ENCODE data around the gene ERC2.

ERC2 gene

DNA sequence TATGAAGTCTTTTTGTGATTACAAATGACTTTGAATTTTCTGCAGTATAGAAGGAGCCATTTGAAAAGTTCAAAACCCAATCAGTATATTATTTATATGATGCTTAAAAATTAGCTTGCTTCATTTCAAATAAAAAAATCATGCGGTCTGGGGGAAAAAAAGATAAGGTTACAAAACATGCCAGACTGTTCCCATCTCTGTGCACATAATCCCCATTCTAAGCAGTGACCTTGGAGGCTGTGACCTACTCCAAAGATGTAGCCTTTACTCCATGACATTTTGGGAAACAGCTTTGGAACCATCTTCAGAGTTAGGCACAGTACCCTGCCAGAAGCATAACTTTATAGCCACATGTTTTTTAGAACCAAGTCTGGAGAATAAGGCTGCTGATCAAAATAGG, 533.5 kb downstream of the ERC2 start:
- TF ChIP-seq POLR2A (IDR thresholded peaks at IDR 0.05; ENCODE audit: extremely low read depth, insufficient read length): no peak
- TF ChIP-seq, protein P1, sequence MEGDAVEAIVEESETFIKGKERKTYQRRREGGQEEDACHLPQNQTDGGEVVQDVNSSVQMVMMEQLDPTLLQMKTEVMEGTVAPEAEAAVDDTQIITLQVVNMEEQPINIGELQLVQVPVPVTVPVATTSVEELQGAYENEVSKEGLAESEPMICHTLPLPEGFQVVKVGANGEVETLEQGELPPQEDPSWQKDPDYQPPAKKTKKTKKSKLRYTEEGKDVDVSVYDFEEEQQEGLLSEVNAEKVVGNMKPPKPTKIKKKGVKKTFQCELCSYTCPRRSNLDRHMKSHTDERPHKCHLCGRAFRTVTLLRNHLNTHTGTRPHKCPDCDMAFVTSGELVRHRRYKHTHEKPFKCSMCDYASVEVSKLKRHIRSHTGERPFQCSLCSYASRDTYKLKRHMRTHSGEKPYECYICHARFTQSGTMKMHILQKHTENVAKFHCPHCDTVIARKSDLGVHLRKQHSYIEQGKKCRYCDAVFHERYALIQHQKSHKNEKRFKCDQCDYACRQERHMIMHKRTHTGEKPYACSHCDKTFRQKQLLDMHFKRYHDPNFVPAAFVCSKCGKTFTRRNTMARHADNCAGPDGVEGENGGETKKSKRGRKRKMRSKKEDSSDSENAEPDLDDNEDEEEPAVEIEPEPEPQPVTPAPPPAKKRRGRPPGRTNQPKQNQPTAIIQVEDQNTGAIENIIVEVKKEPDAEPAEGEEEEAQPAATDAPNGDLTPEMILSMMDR (IDR thresholded peaks at IDR 0.05; ENCODE audit: low read depth, low read length): no peak
- TF ChIP-seq MAX (IDR thresholded peaks at IDR 0.05; ENCODE audit: low read depth, low read length): no peak
- no peak for TF ChIP-seq MYC (IDR thresholded peaks at IDR 0.05; ENCODE audit: low read depth, low read length)
- no peak for DNase-seq (ENCODE audit: low read depth)
- no peak overlapping the region for H3K4me3 ChIP-seq (ENCODE audit: low read depth, low read length)

- TF ChIP-seq POLR2A (IDR thresholded peaks at IDR 0.05; ENCODE audit: extremely low read depth, insufficient read length) (no peak), MYC (IDR thresholded peaks at IDR 0.05; ENCODE audit: low read depth, low read length) (no peak), MAX (IDR thresholded peaks at IDR 0.05; ENCODE audit: low read depth, low read length) (no peak)
- TF ChIP-seq, protein P1 (IDR thresholded peaks at IDR 0.05; ENCODE audit: low read depth, low read length): no peak
- H3K4me3 ChIP-seq (ENCODE audit: low read depth, low read length): no peak overlapping the region
- no peak for DNase-seq (ENCODE audit: low read depth)
Observed at GRCh38 chr3:55929154-55929869, 539.0 kb downstream of the ERC2 start.

GRCh38 chr3:55923626-55924025, 544.6 kb downstream of the ERC2 start:
- H3K4me3 ChIP-seq (ENCODE audit: low read depth, low read length): no peak overlapping the region

DNA sequence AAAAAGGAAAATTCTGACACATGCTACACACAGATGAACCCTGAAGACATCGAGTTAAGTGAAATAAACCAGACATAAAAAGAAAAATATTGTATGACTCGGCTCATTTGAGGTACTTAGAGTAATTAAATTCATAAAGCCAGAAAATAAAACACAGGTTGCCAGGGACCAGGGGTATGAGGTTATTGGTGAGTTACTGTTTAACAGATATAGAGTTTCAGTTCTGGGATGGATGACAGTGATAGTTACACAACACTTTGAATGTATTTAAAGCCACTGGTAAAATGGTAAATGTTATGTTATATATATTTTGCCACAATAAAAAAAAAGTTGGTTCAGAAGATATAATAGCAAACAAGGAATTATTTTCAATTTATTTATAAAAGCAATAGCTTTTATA, 545.1 kb downstream of the ERC2 start:
- H3K4me3 ChIP-seq (ENCODE audit: low read depth, low read length): no peak overlapping the region
- no peak for DNase-seq (ENCODE audit: low read depth)
- TF ChIP-seq MAX (IDR thresholded peaks at IDR 0.05; ENCODE audit: low read depth, low read length) (no peak), POLR2A (IDR thresholded peaks at IDR 0.05; ENCODE audit: extremely low read depth, insufficient read length) (no peak), MYC (IDR thresholded peaks at IDR 0.05; ENCODE audit: low read depth, low read length) (no peak)
- TF ChIP-seq, protein P1 (IDR thresholded peaks at IDR 0.05; ENCODE audit: low read depth, low read length): no peak

More at GRCh38 chr3:55923626-55924025, 544.6 kb downstream of the ERC2 start:
- DNase-seq (ENCODE audit: low read depth): peak; percentile 18
- TF ChIP-seq MYC (IDR thresholded peaks at IDR 0.05; ENCODE audit: low read depth, low read length): no peak
- TF ChIP-seq, protein P1 (IDR thresholded peaks at IDR 0.05; ENCODE audit: low read depth, low read length): no peak
- no peak for TF ChIP-seq MAX (IDR thresholded peaks at IDR 0.05; ENCODE audit: low read depth, low read length)
- TF ChIP-seq POLR2A (IDR thresholded peaks at IDR 0.05; ENCODE audit: extremely low read depth, insufficient read length): no peak

GRCh38 chr3:55912880-55913279, 555.4 kb downstream of the ERC2 start:
- no peak for TF ChIP-seq POLR2A (IDR thresholded peaks at IDR 0.05; ENCODE audit: extremely low read depth, insufficient read length)
- TF ChIP-seq, protein P1 (IDR thresholded peaks at IDR 0.05; ENCODE audit: low read depth, low read length): no peak
- TF ChIP-seq MYC (IDR thresholded peaks at IDR 0.05; ENCODE audit: low read depth, low read length): no peak
- TF ChIP-seq MAX (IDR thresholded peaks at IDR 0.05; ENCODE audit: low read depth, low read length): no peak
- DNase-seq (ENCODE audit: low read depth): no peak
- H3K4me3 ChIP-seq (ENCODE audit: low read depth, low read length): no peak overlapping the region

All from NB4 (cell line).